Calu3 (cell line): Measurements from ENCODE around the gene CLCA1. TPM values are rescaled to one million over a fixed set of nuclear protein-coding genes. Genes with fewer than 3 reads are reported as not detected.

ENCODE experiments used
- BruUV-seq: library from RNA; stranded (reverse); fragments of 400-500 nt; replicated peaks from 2 replicates; lab custom pipeline; 2021; lab: Mats Ljungman, UMichigan
- CTCF ChIA-PET: fragments of 300-600 bp; sonication (Branson Sonifier 250); formaldehyde crosslinking; loops from one replicate; lab custom pipeline; 2022; ENCODE audit warnings: antibody characterized with exemption; lab: Charles Lee
- DNase-seq: peaks from one replicate; pipeline ENCODE4 v3.0.0; 2022
- H3K27ac Mint-ChIP-seq: one replicate; pipeline ENCODE4 v1.8.0; 2022; ENCODE audit warnings: mixed read lengths; ENCODE audit not compliant: unreplicated experiment
- H3K27me3 Mint-ChIP-seq: one replicate; pipeline ENCODE4 v1.8.0; 2022; ENCODE audit warnings: mixed read lengths; ENCODE audit not compliant: unreplicated experiment
- H3K36me3 Mint-ChIP-seq: one replicate; pipeline ENCODE4 v1.8.0; 2022; ENCODE audit warnings: mild to moderate bottlenecking, moderate library complexity, mixed read lengths; ENCODE audit not compliant: insufficient read depth, unreplicated experiment
- H3K4me1 Mint-ChIP-seq: one replicate; pipeline ENCODE4 v1.8.0; 2022; ENCODE audit warnings: mild to moderate bottlenecking, low read depth, mixed read lengths; ENCODE audit not compliant: unreplicated experiment
- H3K4me3 Mint-ChIP-seq: one replicate; pipeline ENCODE4 v1.8.0; 2022; ENCODE audit warnings: mild to moderate bottlenecking, low read depth, moderate library complexity, mixed read lengths; ENCODE audit not compliant: unreplicated experiment
- H3K9me3 Mint-ChIP-seq: one replicate; pipeline ENCODE4 v1.8.0; 2022; ENCODE audit warnings: low read depth, mixed read lengths; ENCODE audit not compliant: unreplicated experiment
- CTCF ChIP-seq: fragments of 200-600 bp; IDR thresholded peaks from one replicate; pipeline ENCODE4 v1.8.0; 2022; ENCODE audit warnings: antibody characterized with exemption; ENCODE audit not compliant: unreplicated experiment
- intact Hi-C: fragments of 100-400 bp; cut with micrococcal nuclease; formaldehyde crosslinking; loops from one replicate; pipeline ENCODE4 v1.10.0; 2022; ENCODE audit not compliant: unreplicated experiment
- total RNA-seq: library from RNA; stranded (reverse); gene quantifications from 2 replicates; pipeline ENCODE4 v1.2.3, GENCODE V29; 2022

The CLCA1 gene
- total RNA-seq, 1 experiment from 2014 or later, result not detected

GRCh38 chr1:86478416-86479156 lies 9.9 kb downstream of the CLCA1 start:
- no peak overlapping the region for H3K27ac Mint-ChIP-seq
- no peak for DNase-seq
- intact Hi-C loops, result loop anchor here (10.0 kb wide), 1 partner anchor 206 kb away; no protein-coding TSS in a partner anchor
- H3K4me3 Mint-ChIP-seq, result no peak overlapping the region
- no peak for TF ChIP-seq CTCF
- H3K36me3 Mint-ChIP-seq, result no peaks in the 10 kb centered on the region
- H3K9me3 Mint-ChIP-seq, result no peaks in the 10 kb centered on the region
- no peaks in the 10 kb centered on the region for H3K4me1 Mint-ChIP-seq
- peaks cover 1% of the 10 kb centered on the region for H3K27me3 Mint-ChIP-seq
- CTCF ChIA-PET, result no interaction called here
- no TSS peak for BruUV-seq

- no peak overlapping the region for H3K4me3 Mint-ChIP-seq
- no peak for TF ChIP-seq CTCF
These were observed 13.2 kb downstream of the CLCA1 start for GRCh38 chr1:86481966-86482365.

GRCh38 chr1:86487131-86487810 lies 18.5 kb downstream of the CLCA1 start:
- DNase-seq, result no peak
- Mint-ChIP-seq H3K4me1 (no peaks in the 10 kb centered on the region), H3K9me3 (no peaks in the 10 kb centered on the region), H3K36me3 (no peaks in the 10 kb centered on the region), H3K27ac (no peak overlapping the region), H3K27me3 (peaks cover 36% of the 10 kb centered on the region), H3K4me3 (no peak overlapping the region)
- intact Hi-C loops, result no loop called here
- TF ChIP-seq CTCF, result no peak
- CTCF ChIA-PET, result no interaction called here
- no TSS peak for BruUV-seq

More at GRCh38 chr1:86481966-86482365, 13.2 kb downstream of the CLCA1 start:
- Mint-ChIP-seq H3K9me3 (no peaks in the 10 kb centered on the region), H3K27me3 (peaks cover 21% of the 10 kb centered on the region), H3K27ac (no peak overlapping the region), H3K4me1 (no peaks in the 10 kb centered on the region), H3K36me3 (no peaks in the 10 kb centered on the region)
- CTCF ChIA-PET, result no interaction called here
- intact Hi-C loops, result no loop called here
- no TSS peak for BruUV-seq
- no peak for DNase-seq

- Mint-ChIP-seq H3K4me3 (no peak overlapping the region), H3K27me3 (peaks cover 41% of the 10 kb centered on the region), H3K36me3 (no peaks in the 10 kb centered on the region), H3K27ac (no peak overlapping the region), H3K4me1 (no peaks in the 10 kb centered on the region), H3K9me3 (no peaks in the 10 kb centered on the region)
- DNase-seq, result no peak
- TF ChIP-seq CTCF, result no peak
- CTCF ChIA-PET, result no interaction called here
- BruUV-seq, result no TSS peak
- intact Hi-C loops, result no loop called here
These were observed 19.0 kb downstream of the CLCA1 start for GRCh38 chr1:86487811-86488141.
